ENCODE results near the gene GEMIN5. TPM values are rescaled to one million over a fixed set of nuclear protein-coding genes. Genes with fewer than 3 reads are reported as not detected.

The GEMIN5 gene
- total RNA-seq, 1 experiment from 2014 or later: 29.5 TPM

DNA sequence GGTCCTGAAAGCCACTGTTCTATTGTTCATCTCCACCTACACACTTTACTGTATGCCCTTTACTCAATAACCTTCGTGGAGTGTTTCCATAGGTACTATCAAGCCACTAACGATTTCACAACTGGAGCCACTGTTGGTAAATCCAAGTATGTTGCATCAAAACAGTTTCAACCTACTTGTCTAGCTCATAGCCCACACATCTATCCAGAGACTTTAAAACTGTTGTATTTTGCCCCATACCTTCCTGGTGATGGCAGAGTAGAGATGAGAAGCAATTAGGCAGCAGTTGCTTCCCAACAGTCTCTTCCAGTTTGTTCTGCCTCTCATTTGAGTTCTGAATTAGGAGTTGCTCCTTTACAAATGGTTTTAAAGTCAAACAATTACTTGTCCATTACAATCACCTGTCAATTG is 88.2 kb downstream of the GEMIN5 start:
- intact Hi-C loops (cut with micrococcal nuclease; ENCODE audit: unreplicated experiment) (no loop called here), in situ Hi-C loops (cut with HindIII; ENCODE audit: low pct_unique_long_range_greater_than_20kb, low sequenced_read_pairs) (no loop called here)
- no TSS peak for BruUV-seq (replicated peaks)
- DNase-seq (ENCODE audit: low read depth, low spot score) (no peak), ATAC-seq (0 out of 2 replicates have a peak, but pooled peaks have one; percentile 17)
- Histone ChIP-seq H3K36me3 (ENCODE audit: control insufficient read depth, insufficient read depth, low read length) (no peaks in the 10 kb centered on the region), H3K9me3 (ENCODE audit: control insufficient read depth, insufficient read depth, low read depth, low read length) (no peaks in the 10 kb centered on the region), H3K4me3 (ENCODE audit: low read depth in 2 of 2, low read length in 2 of 2) (peak overlapping the region in 1 of 2 experiments; percentile 16; a peak in 1 of 4 replicates), H3K27me3 (ENCODE audit: control insufficient read depth, insufficient read depth, low read length) (no peaks in the 10 kb centered on the region), H3K4me1 (ENCODE audit: control insufficient read depth, insufficient read depth, low read length) (no peaks in the 10 kb centered on the region), H3K27ac (ENCODE audit: low read length) (no peak overlapping the region)
- POLR2A ChIA-PET: no interaction called here
- CTCF ChIA-PET: no interaction called here
- TF ChIP-seq SIN3A (IDR thresholded peaks at IDR 0.05; ENCODE audit: borderline replicate concordance, insufficient read depth, low read depth, low read length) (no peak), TCF7L2 (IDR thresholded peaks at IDR 0.05; ENCODE audit: low read depth, low read length) (no peak), POLR2AphosphoS5 (IDR thresholded peaks at IDR 0.05; ENCODE audit: low read depth, low read length) (no peak)
- TF ChIP-seq, protein P1, sequence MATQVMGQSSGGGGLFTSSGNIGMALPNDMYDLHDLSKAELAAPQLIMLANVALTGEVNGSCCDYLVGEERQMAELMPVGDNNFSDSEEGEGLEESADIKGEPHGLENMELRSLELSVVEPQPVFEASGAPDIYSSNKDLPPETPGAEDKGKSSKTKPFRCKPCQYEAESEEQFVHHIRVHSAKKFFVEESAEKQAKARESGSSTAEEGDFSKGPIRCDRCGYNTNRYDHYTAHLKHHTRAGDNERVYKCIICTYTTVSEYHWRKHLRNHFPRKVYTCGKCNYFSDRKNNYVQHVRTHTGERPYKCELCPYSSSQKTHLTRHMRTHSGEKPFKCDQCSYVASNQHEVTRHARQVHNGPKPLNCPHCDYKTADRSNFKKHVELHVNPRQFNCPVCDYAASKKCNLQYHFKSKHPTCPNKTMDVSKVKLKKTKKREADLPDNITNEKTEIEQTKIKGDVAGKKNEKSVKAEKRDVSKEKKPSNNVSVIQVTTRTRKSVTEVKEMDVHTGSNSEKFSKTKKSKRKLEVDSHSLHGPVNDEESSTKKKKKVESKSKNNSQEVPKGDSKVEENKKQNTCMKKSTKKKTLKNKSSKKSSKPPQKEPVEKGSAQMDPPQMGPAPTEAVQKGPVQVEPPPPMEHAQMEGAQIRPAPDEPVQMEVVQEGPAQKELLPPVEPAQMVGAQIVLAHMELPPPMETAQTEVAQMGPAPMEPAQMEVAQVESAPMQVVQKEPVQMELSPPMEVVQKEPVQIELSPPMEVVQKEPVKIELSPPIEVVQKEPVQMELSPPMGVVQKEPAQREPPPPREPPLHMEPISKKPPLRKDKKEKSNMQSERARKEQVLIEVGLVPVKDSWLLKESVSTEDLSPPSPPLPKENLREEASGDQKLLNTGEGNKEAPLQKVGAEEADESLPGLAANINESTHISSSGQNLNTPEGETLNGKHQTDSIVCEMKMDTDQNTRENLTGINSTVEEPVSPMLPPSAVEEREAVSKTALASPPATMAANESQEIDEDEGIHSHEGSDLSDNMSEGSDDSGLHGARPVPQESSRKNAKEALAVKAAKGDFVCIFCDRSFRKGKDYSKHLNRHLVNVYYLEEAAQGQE (IDR thresholded peaks at IDR 0.05; ENCODE audit: insufficient read depth in 1 of 2, low read depth in 2 of 2, low read length in 1 of 2): no peak
- TF ChIP-seq, protein P2, sequence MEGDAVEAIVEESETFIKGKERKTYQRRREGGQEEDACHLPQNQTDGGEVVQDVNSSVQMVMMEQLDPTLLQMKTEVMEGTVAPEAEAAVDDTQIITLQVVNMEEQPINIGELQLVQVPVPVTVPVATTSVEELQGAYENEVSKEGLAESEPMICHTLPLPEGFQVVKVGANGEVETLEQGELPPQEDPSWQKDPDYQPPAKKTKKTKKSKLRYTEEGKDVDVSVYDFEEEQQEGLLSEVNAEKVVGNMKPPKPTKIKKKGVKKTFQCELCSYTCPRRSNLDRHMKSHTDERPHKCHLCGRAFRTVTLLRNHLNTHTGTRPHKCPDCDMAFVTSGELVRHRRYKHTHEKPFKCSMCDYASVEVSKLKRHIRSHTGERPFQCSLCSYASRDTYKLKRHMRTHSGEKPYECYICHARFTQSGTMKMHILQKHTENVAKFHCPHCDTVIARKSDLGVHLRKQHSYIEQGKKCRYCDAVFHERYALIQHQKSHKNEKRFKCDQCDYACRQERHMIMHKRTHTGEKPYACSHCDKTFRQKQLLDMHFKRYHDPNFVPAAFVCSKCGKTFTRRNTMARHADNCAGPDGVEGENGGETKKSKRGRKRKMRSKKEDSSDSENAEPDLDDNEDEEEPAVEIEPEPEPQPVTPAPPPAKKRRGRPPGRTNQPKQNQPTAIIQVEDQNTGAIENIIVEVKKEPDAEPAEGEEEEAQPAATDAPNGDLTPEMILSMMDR (IDR thresholded peaks at IDR 0.05): no peak

DNA sequence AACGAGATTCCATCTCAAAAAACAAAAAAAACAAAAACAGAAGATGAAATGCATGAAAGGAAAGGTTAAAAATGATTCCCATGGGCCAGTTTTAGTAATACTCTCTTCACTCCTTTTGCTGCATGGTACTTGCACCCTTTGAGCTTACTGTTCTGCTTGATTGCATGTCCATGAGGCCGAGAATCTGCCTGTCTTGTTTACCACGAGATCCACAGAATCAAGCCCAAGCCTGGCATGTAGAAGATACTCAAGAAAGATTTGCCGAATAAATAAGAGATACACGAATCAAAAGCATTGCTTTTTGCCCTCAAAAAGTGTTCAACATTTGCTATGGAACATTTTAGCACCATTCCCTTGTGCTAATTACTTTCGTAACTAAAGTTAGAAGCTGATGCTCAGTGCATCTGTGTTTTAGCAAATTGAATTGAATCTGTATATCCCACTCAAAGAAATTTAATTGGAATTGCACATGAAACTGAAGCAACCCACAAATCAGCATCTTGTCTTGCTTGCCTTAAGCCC is 88.7 kb downstream of the GEMIN5 start:
- ATAC-seq (no peak), DNase-seq (ENCODE audit: low read depth, low spot score) (no peak)
- Histone ChIP-seq H3K27me3 (ENCODE audit: control insufficient read depth, insufficient read depth, low read length) (no peaks in the 10 kb centered on the region), H3K36me3 (ENCODE audit: control insufficient read depth, insufficient read depth, low read length) (no peaks in the 10 kb centered on the region), H3K9me3 (ENCODE audit: control insufficient read depth, insufficient read depth, low read depth, low read length) (no peaks in the 10 kb centered on the region), H3K27ac (ENCODE audit: low read length) (no peak overlapping the region), H3K4me1 (ENCODE audit: control insufficient read depth, insufficient read depth, low read length) (no peaks in the 10 kb centered on the region), H3K4me3 (ENCODE audit: low read depth in 2 of 2, low read length in 2 of 2) (no peak overlapping the region)
- ChIA-PET POLR2A (no interaction called here), CTCF (no interaction called here)
- no TSS peak for BruUV-seq (replicated peaks)
- intact Hi-C loops (cut with micrococcal nuclease; ENCODE audit: unreplicated experiment): no loop called here
- in situ Hi-C loops (cut with HindIII; ENCODE audit: low pct_unique_long_range_greater_than_20kb, low sequenced_read_pairs): no loop called here
- TF ChIP-seq, protein P1 (IDR thresholded peaks at IDR 0.05; ENCODE audit: insufficient read depth in 1 of 2, low read depth in 2 of 2, low read length in 1 of 2): no peak
- TF ChIP-seq, protein P2 (IDR thresholded peaks at IDR 0.05): no peak
- TF ChIP-seq TCF7L2 (IDR thresholded peaks at IDR 0.05; ENCODE audit: low read depth, low read length) (no peak), POLR2AphosphoS5 (IDR thresholded peaks at IDR 0.05; ENCODE audit: low read depth, low read length) (no peak), SIN3A (IDR thresholded peaks at IDR 0.05; ENCODE audit: borderline replicate concordance, insufficient read depth, low read depth, low read length) (no peak)

Data from Panc1 (cell line).